CD4-positive, alpha-beta T cell treated with Interleukin-4 for 1 hour (primary cell): ENCODE results near the gene CD163.
"Not testable (repeated sequence)": the region's sequence is repeated elsewhere in the genome, so short reads cannot be mapped to it uniquely, and the experiment has no call there.

Experiments used
- DNase-seq, 2 donors: peaks; one replicate each; pipeline ENCODE4 v3.0.0-alpha.2; 2020 to 2022

CD163 gene

GRCh38 chr12:7503686-7504415 lies at the start of gene CD163:
CD163 (minus strand) TSS chr12:7503777; CDS start chr12:7503690, 87 bp downstream.
- peak in 1 of 2 donors; percentile 2 for DNase-seq

DNA sequence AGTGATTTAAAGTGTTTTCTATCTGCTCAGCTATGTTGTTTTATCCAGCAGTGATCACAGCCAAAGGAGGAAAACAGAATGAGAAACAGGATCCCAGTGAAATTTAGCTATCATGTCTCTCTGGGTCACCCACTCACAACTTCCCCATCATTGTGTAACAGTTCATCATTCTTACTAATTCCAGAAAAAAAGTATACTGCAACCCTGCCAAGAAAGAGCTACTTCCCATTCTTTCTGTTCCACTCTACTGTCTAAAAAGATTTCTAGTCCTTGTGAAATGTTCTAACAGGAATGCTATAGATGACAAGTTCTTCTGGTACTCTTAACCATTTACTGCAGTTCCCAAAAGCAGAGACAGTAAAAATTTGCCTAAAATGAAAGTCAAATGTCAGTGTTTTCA lies 39.2 kb upstream of the CD163 start:
- peak in 1 of 2 donors; percentile 4 for DNase-seq

GRCh38 chr12:7542046-7542445 lies 38.5 kb upstream of the CD163 start:
- DNase-seq, result no peak

DNA sequence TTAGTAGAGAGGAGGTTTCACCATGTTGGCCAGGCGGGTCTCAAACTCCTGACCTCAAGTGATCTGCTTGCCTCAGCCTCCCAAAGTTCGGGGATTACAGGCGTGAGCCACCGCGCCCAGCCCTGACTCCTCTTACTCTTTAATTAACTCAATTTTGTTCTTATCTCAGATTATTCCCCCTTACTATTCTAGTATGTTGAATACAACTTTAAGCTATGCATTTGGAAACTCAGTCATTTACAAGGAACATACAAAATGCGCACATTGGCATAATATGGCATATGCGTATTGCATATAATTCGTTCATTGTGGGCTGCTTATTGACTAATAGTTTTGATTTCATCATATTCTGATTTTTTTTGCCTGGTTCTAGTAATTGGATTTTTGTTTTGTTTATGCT lies 10.8 kb upstream of the CD163 start:
- no peak for DNase-seq

DNA sequence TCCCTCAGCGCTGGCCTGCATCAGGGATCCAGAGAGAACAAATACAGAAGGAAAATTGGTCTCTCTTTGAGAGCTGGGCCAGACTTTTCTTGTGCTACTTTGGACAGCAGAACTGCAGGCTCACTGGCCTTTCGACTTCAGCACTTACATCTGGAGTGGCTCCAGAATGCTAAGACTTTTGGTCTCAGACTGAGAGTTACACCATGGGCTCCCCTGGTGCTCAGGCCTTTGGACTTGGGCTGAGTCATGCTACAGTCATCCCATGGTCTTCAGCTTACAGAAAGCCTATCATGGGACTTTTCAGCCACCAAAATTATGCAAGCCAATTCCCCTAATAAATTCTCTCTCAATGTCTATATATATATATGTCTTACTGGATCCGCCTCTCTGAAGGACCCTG lies 9.0 kb upstream of the CD163 start:
- peak in 1 of 2 donors; percentile 36 for DNase-seq

- not testable (repeated sequence) for DNase-seq
Measured at GRCh38 chr12:7509793-7510470, 6.4 kb upstream of the CD163 start.

DNA sequence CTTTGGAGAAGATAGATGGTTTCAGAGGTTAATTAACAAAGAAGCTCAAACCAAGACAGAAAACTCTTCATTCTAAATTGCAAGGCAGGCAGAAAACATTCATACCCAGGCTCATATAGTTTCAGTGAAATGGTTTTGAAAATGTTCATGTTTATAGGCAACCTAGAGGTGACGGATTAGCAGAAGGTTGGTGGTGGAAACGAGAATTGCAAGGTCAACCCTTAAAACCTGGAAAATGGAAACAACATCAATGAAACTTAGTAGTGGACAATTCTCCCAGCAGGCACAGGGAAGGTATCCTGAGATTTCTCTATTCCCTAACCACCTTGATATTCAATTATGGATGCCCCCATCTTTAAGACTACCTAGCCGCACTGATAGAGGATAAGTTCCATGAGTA lies 965 bp downstream of the CD163 start:
- DNase-seq, result no peak

DNA sequence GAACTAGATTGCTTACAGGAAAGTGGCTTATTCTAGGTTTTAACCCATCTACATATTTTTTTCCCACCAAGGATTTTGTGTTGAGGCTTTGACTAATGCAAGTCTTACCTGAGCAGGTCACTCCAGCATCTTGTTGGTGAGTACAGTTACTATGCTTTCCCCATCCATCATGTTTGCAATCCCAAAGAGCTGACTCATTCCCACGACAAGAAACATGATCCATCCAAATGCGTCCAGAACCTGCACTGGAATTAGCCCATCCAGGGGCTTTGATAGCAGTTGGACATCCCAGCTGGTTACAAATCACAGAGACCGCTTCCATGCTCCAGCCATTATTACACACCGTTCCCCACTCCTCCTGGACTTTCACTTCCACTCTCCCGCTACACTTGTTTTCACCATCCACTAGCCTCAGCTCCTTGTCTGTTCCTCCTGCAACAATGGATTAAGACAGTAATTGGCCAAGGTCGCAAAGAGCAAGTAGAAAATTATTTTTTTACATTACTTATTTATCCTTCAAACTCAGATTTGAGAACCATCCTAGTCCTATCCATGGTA lies 2.5 kb downstream of the CD163 start:
- DNase-seq, result no peak

- no peak for DNase-seq
Measured at GRCh38 chr12:7499636-7500035, 3.9 kb downstream of the CD163 start.

GRCh38 chr12:7498809-7499208 lies 4.8 kb downstream of the CD163 start:
- peak in 1 of 2 donors; percentile 21 for DNase-seq

DNA sequence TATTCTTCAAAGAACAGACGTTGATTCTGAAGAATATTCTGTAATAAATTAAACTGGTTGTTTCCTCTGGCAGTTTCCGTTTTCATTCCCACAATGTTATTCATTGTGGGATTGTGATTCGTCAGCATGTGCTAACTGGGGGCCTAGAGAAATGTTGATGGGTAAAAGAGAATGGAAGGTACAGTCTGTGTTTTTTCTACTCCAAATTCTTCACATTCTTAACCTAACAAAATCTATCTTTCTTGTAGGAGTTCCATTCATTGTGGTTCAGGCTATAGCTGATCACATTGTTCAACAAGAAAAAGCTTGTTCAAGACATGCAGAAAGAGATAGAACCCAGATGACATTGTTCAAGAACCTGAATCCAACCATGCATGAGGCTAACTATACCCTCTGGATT lies 5.9 kb downstream of the CD163 start:
- DNase-seq, result no peak

DNA sequence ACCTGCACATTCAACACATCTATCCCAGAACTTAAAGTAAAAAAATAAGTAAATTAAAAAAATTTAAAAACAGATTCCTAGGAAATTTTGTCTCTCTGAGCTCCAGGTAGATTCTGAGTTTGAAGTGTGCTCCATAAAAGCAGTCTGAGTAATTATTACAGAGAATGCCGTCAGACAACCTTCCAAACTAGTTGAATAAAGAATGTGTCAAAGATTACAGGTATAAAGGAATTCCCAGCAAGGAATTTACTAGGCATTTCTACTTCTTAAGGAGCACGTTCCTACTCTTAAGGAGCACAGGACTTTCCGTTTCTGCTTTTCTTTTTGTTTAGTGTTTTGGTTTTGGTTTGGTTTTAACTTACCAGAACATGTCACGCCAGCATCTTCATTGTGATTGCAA lies 7.1 kb downstream of the CD163 start:
- no peak for DNase-seq

DNA sequence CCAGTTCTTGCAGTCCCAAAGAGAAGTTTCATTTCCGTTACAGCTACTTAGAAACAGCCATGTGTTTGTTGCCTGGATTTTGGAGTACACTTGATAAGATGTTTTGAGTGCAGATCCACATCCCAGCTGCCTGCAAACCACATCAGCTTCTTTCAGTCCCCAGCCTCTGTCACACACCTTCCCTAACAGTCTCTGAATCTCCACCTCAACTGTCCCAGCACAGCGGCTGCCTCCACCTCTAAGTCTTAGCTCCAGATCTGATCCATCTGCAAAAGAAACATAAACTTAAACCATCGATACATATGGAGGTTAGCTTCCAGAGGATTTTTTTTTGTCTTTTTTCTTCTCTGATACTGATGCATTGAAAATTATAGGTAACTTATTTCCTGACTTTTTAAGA lies 8.4 kb downstream of the CD163 start:
- no peak for DNase-seq

- no peak for DNase-seq
Measured at GRCh38 chr12:7493006-7493405, 10.6 kb downstream of the CD163 start.

- DNase-seq, result no peak
Measured at GRCh38 chr12:7486512-7486911, 17.1 kb downstream of the CD163 start.

DNA sequence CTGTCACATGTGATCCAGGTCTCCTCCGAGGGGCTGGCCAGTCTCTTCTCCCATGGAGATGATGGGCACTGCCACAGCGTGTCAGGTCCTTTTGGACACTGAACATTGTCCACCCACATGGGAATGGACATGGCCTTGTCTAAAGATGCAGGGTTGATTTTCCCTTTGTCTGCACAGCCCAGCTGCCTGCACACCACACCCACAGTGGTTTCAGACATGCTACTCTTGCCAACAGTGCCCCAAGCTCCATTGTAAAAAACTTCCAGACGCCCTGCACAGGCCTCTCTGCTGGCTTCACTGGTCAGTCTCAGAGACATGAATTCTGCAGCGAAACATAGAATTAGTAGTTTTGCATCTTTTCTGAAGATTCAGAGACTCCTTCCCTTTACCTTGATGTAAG lies 18.5 kb downstream of the CD163 start:
- DNase-seq, result no peak

DNA sequence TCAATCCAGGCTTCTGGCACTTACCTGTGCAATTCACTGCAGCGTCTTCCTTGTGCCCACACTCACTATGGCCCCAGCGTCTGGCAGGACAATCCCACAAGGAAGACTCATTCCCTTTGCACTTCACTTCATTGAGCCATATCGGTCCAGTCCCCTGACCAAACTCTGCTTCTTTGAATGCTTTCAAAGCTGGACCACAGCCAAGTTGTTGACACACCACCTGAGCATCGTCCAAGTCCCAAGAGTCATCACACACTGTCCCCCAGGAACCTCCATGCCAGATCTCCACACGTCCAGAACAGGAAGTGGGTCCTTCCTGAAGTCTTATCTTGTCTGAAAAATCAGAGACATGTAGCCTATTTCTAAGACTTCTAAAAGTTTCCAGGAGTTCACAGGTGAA lies 20.2 kb downstream of the CD163 start:
- DNase-seq, result no peak

GRCh38 chr12:7479771-7480170 lies 23.8 kb downstream of the CD163 start:
- DNase-seq, result no peak

- DNase-seq, result no peak
Measured at GRCh38 chr12:7472060-7472459, 31.5 kb downstream of the CD163 start.

GRCh38 chr12:7460375-7461259 lies 43.0 kb downstream of the CD163 start:
- DNase-seq, result peak; percentile 19 to 41

DNA sequence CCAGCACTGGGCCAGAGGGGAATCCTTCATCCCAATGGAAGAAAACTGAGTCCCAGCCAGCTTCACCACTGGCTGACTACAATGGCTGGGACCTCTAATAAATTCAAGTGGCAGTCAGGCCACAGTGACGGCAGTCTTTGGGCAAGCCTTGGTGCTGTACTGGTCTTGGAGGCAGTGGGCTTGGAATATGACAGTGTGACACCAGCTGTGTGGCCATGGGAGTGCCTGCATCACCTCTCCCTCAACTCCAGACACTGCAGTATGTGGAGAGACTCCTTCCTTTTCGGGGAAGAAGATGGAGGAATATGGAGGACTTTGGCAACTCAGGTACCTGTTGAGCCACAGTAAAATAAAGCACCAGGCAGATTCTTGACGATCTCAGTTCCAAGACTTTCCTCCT lies 43.6 kb downstream of the CD163 start:
- DNase-seq, result no peak

GRCh38 chr12:7451756-7452155 lies 51.8 kb downstream of the CD163 start:
- no peak for DNase-seq

GRCh38 chr12:7450667-7451066 lies 52.9 kb downstream of the CD163 start:
- no peak for DNase-seq
